ENCODE measurements around the gene SLC12A6. TPM values are rescaled to one million over a fixed set of nuclear protein-coding genes. Genes with fewer than 3 reads are reported as not detected.

SLC12A6 gene
- total RNA-seq, 1 donor = 40.9 TPM

DNA sequence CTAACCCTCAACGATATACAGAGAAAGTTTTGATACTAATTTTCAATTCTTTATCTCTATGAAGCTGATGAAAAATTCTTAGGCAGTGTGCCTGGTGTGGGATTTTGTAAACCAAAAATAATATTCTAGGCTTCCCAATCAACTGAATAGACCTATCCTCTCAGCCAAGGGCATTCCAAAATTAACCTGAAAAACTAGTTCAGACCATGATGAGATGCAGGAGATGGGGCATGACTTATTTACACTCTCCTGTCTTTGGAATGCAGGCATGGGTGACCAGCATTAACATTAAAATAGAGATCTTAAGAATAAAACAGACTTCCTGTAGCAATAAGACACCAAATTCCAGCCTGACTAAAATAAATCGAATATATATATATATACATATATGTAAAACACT, 37.2 kb upstream of the SLC12A6 start:
- Histone ChIP-seq H3K4me3 (ENCODE audit: insufficient read depth, low read length) (no peak overlapping the region), H3K9me3 (ENCODE audit: low read depth, low read length) (no peaks in the 10 kb centered on the region), H2AFZ (ENCODE audit: low read length) (no peak overlapping the region), H3K36me3 (ENCODE audit: insufficient read depth, low read length) (no peaks in the 10 kb centered on the region), H3K79me2 (ENCODE audit: insufficient read depth, low read length) (no peaks in the 10 kb centered on the region), H3K4me2 (ENCODE audit: insufficient read depth, low read length) (no peak overlapping the region), H3K27ac (ENCODE audit: low read depth, low read length) (no peak overlapping the region), H3K4me1 (ENCODE audit: insufficient read depth, low read length) (no peaks in the 10 kb centered on the region), H3K27me3 (ENCODE audit: insufficient read depth, low read length) (no peaks in the 10 kb centered on the region), H4K20me1 (ENCODE audit: insufficient read depth, low read length) (no peaks in the 10 kb centered on the region)
- TF ChIP-seq CTCF (IDR thresholded peaks at IDR 0.05; ENCODE audit: extremely low read depth, low read depth, low read length) = no peak
- DNase-seq (ENCODE audit: insufficient read length, low spot score, missing footprints) = no peak

- no peak overlapping the region for H3K4me2 ChIP-seq (ENCODE audit: insufficient read depth, low read length)
- no peaks in the 10 kb centered on the region for H3K27me3 ChIP-seq (ENCODE audit: insufficient read depth, low read length)
- H3K36me3 ChIP-seq (ENCODE audit: insufficient read depth, low read length) = no peaks in the 10 kb centered on the region
- TF ChIP-seq CTCF (IDR thresholded peaks at IDR 0.05; ENCODE audit: extremely low read depth, low read depth, low read length) = no peak
- H3K4me3 ChIP-seq (ENCODE audit: insufficient read depth, low read length) = no peak overlapping the region
- H3K79me2 ChIP-seq (ENCODE audit: insufficient read depth, low read length) = no peaks in the 10 kb centered on the region
- no peak for DNase-seq (ENCODE audit: insufficient read length, low spot score, missing footprints)
- H3K4me1 ChIP-seq (ENCODE audit: insufficient read depth, low read length) = no peaks in the 10 kb centered on the region
- H3K9me3 ChIP-seq (ENCODE audit: low read depth, low read length) = no peaks in the 10 kb centered on the region
- H4K20me1 ChIP-seq (ENCODE audit: insufficient read depth, low read length) = no peaks in the 10 kb centered on the region
- no peak overlapping the region for H3K27ac ChIP-seq (ENCODE audit: low read depth, low read length)
- H2AFZ ChIP-seq (ENCODE audit: low read length) = no peak overlapping the region
These were observed 36.4 kb upstream of the SLC12A6 start for GRCh38 chr15:34373951-34374350.

DNA sequence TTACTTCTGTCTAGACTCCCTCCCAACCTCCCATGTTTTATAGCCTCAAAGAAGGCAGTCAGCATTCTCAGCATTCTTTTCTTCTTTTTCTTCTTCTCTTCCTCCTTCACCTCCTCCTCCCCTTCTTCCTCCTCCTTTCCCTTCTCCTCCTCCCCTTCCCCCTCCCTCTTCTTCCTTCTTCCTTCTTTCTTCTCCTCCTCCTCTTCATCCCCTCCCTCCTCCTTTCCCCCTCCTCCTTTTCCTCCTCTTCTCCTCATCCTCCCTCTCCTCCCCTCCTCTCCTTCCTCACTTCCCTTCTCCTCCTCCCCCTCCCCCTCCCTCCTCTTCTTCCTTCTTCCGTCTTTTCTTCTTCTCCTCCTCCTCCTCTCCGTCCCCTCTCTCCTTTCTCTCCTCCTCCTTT, 33.1 kb upstream of the SLC12A6 start:
- Histone ChIP-seq H3K4me3 (ENCODE audit: insufficient read depth, low read length) (no peak overlapping the region), H3K9me3 (ENCODE audit: low read depth, low read length) (no peaks in the 10 kb centered on the region), H2AFZ (ENCODE audit: low read length) (no peak overlapping the region), H3K4me1 (ENCODE audit: insufficient read depth, low read length) (peaks cover 13% of the 10 kb centered on the region), H3K4me2 (ENCODE audit: insufficient read depth, low read length) (no peak overlapping the region), H3K79me2 (ENCODE audit: insufficient read depth, low read length) (peaks cover 14% of the 10 kb centered on the region), H3K27ac (ENCODE audit: low read depth, low read length) (no peak overlapping the region), H3K36me3 (ENCODE audit: insufficient read depth, low read length) (no peaks in the 10 kb centered on the region), H3K27me3 (ENCODE audit: insufficient read depth, low read length) (no peaks in the 10 kb centered on the region), H4K20me1 (ENCODE audit: insufficient read depth, low read length) (peaks cover 5% of the 10 kb centered on the region)
- TF ChIP-seq CTCF (IDR thresholded peaks at IDR 0.05; ENCODE audit: extremely low read depth, low read depth, low read length) = no peak
- DNase-seq (ENCODE audit: insufficient read length, low spot score, missing footprints) = no peak

- Histone ChIP-seq H3K9me3 (ENCODE audit: low read depth, low read length) (no peaks in the 10 kb centered on the region), H3K36me3 (ENCODE audit: insufficient read depth, low read length) (no peaks in the 10 kb centered on the region), H3K4me1 (ENCODE audit: insufficient read depth, low read length) (peaks cover 18% of the 10 kb centered on the region), H3K79me2 (ENCODE audit: insufficient read depth, low read length) (peaks cover 19% of the 10 kb centered on the region), H3K27ac (ENCODE audit: low read depth, low read length) (no peak overlapping the region), H3K4me2 (ENCODE audit: insufficient read depth, low read length) (no peak overlapping the region), H2AFZ (ENCODE audit: low read length) (no peak overlapping the region), H3K4me3 (ENCODE audit: insufficient read depth, low read length) (no peak overlapping the region), H3K27me3 (ENCODE audit: insufficient read depth, low read length) (no peaks in the 10 kb centered on the region), H4K20me1 (ENCODE audit: insufficient read depth, low read length) (peaks cover 7% of the 10 kb centered on the region)
- no peak for DNase-seq (ENCODE audit: insufficient read length, low spot score, missing footprints)
- TF ChIP-seq CTCF (IDR thresholded peaks at IDR 0.05; ENCODE audit: extremely low read depth, low read depth, low read length) = no peak
These were observed 32.5 kb upstream of the SLC12A6 start for GRCh38 chr15:34370129-34370528.

All from osteoblast (primary cell).